Activated CD4-positive, alpha-beta memory T cell treated with anti-CD3 and anti-CD28 coated beads for 36 hours (primary cell): ENCODE results near the gene NTN4. TPM values are rescaled to one million over a fixed set of nuclear protein-coding genes. Genes with fewer than 3 reads are reported as not detected.

Experiments used
- CTCF ChIA-PET: fragments of 350-600 bp; sonication (Branson Sonifier 250); formaldehyde crosslinking; loops from one replicate; lab custom pipeline; 2021; ENCODE audit warnings: antibody characterized with exemption, inconsistent platforms; lab: Charles Lee
- POLR2A ChIA-PET: fragments of 350-600 bp; sonication (Branson Sonifier 250); formaldehyde crosslinking; loops from one replicate; lab custom pipeline; 2021; ENCODE audit warnings: antibody characterized with exemption; lab: Charles Lee
- DNase-seq: peaks from one replicate; pipeline ENCODE4 v3.0.0-alpha.2; 2020
- H3K27ac Mint-ChIP-seq: one replicate; pipeline ENCODE4 v1.8.0; 2021; ENCODE audit warnings: mixed read lengths
- H3K27me3 Mint-ChIP-seq: one replicate; pipeline ENCODE4 v1.8.0; 2021; ENCODE audit warnings: mixed read lengths
- H3K36me3 Mint-ChIP-seq: one replicate; pipeline ENCODE4 v1.8.0; 2021; ENCODE audit warnings: mixed read lengths
- H3K4me1 Mint-ChIP-seq: one replicate; pipeline ENCODE4 v1.8.0; 2021; ENCODE audit warnings: low read depth, mixed read lengths
- H3K4me3 Mint-ChIP-seq: one replicate; pipeline ENCODE4 v1.8.0; 2021; ENCODE audit warnings: mild to moderate bottlenecking, mixed read lengths
- H3K9me3 Mint-ChIP-seq: one replicate; pipeline ENCODE4 v1.8.0; 2021; ENCODE audit warnings: mixed read lengths
- intact Hi-C: fragments of 100-400 bp; cut with micrococcal nuclease; formaldehyde crosslinking; loops from one replicate; pipeline ENCODE4 v1.15.1; 2023
- total RNA-seq, 2 experiments: library from RNA; stranded (reverse); gene quantifications; one replicate each; pipeline ENCODE4 v1.2.3, GENCODE V29; 2021

Gene NTN4
- total RNA-seq, 2 experiments from 2014 or later: 0.29 TPM; not detected in 1

DNA sequence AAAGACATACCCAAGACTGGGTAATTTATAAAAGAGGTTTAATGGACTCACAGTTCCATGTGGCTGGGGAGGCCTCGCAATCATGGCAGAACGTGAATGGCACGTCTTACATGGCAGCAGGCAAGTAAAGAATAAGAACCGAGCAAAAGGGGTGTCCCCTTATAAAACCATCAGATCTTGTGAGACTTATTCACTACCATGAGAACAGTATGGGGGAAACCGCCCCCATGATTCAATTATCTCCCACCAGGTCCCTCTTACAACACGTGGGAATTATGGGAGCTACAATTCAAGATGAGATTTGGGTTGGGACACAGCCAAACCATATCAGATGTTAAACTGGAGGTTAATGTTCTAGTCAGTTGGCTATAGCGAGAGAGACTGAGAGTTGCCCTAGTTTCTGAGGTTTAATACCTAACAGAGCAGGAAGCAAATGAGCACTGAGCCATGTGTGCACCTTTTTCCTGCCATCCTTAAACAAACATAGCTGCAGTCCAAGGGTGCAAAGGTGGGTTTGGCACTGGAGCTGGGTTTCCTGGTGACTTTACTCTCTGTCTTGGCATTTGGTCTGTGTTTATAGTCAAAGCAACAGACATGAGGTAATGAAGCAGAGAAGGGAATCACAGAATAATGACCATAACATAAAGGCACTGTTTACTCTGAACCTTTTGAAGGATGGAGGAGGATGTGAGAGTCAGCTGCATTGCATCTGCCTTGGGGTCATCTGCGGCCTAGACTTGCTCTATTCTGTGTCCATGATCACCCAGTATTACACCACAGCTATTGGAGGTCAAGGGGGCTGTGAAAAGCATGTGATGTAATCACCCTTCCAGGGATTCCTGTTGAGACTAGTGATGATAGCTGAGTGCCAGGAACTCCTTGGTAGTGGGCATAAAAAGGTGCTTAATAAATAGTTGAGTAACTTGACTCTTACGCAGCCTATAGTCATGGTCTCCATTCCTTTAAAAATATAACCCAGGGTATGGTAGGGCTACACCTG, 155.6 kb downstream of the NTN4 start:
- intact Hi-C loops: no loop called here
- ChIA-PET POLR2A (no interaction called here), CTCF (no interaction called here)
- Mint-ChIP-seq H3K9me3 (no peaks in the 10 kb centered on the region), H3K27ac (no peak overlapping the region), H3K4me3 (no peak overlapping the region), H3K4me1 (no peaks in the 10 kb centered on the region), H3K27me3 (no peaks in the 10 kb centered on the region), H3K36me3 (no peaks in the 10 kb centered on the region)
- DNase-seq: no peak

DNA sequence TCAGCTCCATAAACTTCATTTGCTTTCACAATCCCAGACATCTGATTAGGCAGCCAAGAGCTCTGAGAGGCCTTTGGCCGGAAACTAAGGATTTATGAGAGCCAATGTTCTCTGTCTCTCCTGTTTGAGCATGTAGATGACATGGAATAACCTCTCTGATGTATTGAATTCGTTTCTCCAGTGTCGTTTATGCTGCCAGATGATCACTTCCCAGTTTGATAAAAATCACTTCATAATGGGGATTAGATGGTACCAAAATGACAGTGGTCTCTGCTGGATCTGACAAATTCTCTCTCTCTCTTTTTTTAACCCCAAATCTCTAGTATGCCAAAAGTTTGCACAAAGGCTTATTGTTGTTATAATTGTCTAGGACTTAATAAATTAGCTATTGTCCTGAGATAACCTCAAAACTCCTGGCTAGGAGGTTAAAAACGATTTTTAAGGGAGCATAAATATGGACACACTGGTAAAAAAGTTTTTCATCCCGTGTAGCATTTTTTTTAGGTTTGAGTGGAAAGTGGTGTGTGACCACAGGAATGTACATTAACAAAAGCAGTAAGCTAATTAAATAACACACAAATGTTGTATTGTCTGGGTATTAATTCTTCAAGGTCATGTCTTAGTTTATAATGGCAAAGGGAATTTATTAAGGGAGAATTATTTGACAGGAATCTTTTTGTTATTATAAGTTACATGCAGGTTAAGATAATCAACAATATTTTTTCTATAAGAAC, 156.7 kb downstream of the NTN4 start:
- Mint-ChIP-seq H3K4me1 (no peaks in the 10 kb centered on the region), H3K9me3 (no peaks in the 10 kb centered on the region), H3K27ac (no peak overlapping the region), H3K4me3 (no peak overlapping the region), H3K27me3 (no peaks in the 10 kb centered on the region), H3K36me3 (no peaks in the 10 kb centered on the region)
- POLR2A ChIA-PET: no interaction called here
- DNase-seq: no peak
- CTCF ChIA-PET: no interaction called here
- intact Hi-C loops: no loop called here

DNA sequence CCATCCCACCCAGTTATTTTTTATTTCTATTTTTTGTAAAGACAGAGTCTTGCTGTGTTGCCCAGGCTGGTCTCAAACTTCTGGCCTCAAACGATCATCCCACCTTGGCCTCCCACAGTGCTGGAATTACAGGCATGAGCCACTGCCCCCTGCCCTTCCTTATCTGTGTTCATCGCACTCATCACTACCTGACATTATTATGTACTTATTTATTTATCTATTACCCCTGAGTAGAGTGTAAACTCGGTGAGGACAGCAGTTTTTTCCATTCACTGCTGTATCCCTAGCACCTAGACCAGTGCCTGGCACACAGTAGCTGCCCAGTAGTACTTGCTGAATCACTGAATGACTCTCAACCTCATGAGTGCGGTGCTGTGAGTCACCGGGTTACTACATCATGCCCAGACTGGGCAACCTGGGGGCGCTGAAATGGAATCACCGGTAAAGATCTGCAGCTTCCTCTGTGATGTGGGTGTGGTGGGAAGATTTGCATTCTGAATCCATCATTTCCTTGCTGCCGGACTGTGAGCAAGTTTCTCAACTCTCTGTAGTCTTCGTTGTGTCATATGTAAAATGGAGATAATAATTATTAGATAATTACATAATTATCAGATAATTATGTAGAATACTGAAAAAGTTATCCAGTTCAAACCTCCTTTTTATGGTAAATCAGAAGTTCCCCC, 157.4 kb downstream of the NTN4 start:
- intact Hi-C loops: no loop called here
- peak; percentile 34 for DNase-seq

DNA sequence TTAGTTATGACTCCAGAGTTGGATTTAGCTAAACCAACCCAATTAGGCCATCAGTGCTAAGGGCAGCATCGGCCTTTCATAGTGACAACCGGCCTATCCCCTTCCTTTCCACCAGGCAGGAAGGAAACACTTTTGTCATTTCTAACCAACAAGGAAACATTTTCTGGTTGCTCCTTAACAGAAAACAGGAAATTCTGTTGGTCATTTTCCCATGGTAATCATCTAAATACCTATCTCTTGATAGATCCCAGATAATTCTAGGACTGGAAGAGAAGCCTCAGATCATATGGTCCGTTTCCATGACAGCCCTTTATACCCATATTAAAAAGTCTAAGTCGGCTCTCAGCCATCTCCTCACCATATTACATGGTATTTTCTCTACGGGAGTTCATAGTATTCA, 160.1 kb downstream of the NTN4 start:
- ChIA-PET CTCF (no interaction called here), POLR2A (no interaction called here)
- H3K4me1 Mint-ChIP-seq: no peaks in the 10 kb centered on the region
- no peaks in the 10 kb centered on the region for H3K27me3 Mint-ChIP-seq
- intact Hi-C loops: no loop called here
- H3K36me3 Mint-ChIP-seq: no peaks in the 10 kb centered on the region
- no peak overlapping the region for H3K4me3 Mint-ChIP-seq
- DNase-seq: no peak
- no peaks in the 10 kb centered on the region for H3K9me3 Mint-ChIP-seq
- H3K27ac Mint-ChIP-seq: no peak overlapping the region

More for the DNA sequence above, 157.4 kb downstream of the NTN4 start:
- ChIA-PET CTCF (no interaction called here), POLR2A (no interaction called here)
- Mint-ChIP-seq H3K27me3 (no peaks in the 10 kb centered on the region), H3K4me3 (no peak overlapping the region), H3K4me1 (no peaks in the 10 kb centered on the region), H3K9me3 (no peaks in the 10 kb centered on the region), H3K36me3 (no peaks in the 10 kb centered on the region), H3K27ac (no peak overlapping the region)

DNA sequence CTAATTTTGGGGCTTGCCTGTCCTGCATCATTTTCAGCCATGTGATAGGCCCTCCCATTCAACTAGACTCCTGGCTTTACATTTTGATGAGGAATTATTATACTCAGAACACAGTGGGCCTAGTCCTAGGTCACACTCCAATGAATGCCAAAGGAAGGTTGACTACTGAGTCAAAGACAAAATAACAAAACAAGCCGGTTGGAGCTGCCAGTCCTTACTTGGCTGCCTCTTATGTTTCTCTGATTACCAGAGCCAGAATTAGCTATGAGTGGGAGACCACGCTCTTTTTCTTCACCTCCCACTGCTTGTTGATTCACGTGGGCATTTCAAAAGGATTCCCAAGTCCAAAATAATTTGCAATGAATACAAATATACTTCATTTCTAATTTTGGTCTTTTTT, 161.2 kb downstream of the NTN4 start:
- Mint-ChIP-seq H3K36me3 (no peaks in the 10 kb centered on the region), H3K27me3 (no peaks in the 10 kb centered on the region), H3K4me3 (no peak overlapping the region), H3K27ac (no peak overlapping the region), H3K9me3 (no peaks in the 10 kb centered on the region), H3K4me1 (no peaks in the 10 kb centered on the region)
- DNase-seq: no peak
- intact Hi-C loops: loop anchor here (10.0 kb wide), 1 partner anchor 365 kb away; the partner anchor contains the start of gene HAL
- CTCF ChIA-PET: no interaction called here
- POLR2A ChIA-PET: no interaction called here

DNA sequence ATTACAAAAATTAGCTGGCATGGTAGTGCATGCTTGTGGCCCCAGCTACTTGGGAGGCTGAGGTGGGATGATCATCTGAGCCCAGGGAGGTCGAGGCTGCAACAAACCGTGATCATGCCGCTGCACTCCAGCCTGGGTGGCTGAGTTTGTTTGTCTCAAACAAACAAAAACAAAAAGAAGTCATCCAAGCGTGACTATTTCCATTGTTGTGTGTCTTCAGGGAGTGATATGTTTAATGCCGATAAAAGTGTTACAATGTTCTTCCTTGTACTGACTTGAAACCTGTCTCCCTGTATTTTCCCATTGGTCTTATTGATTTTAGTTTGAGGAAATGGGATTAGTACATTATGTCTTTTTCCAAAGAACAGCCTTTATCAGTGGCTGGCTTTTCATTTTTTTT, 163.7 kb downstream of the NTN4 start:
- ChIA-PET CTCF (no interaction called here), POLR2A (no interaction called here)
- no peak overlapping the region for H3K27ac Mint-ChIP-seq
- no peaks in the 10 kb centered on the region for H3K9me3 Mint-ChIP-seq
- H3K4me1 Mint-ChIP-seq: no peaks in the 10 kb centered on the region
- DNase-seq: no peak
- H3K27me3 Mint-ChIP-seq: peaks cover under 1% of the 10 kb centered on the region
- intact Hi-C loops: loop anchor here (10.0 kb wide), 1 partner anchor 368 kb away; the partner anchor contains the start of gene HAL
- no peak overlapping the region for H3K4me3 Mint-ChIP-seq
- H3K36me3 Mint-ChIP-seq: no peaks in the 10 kb centered on the region

DNA sequence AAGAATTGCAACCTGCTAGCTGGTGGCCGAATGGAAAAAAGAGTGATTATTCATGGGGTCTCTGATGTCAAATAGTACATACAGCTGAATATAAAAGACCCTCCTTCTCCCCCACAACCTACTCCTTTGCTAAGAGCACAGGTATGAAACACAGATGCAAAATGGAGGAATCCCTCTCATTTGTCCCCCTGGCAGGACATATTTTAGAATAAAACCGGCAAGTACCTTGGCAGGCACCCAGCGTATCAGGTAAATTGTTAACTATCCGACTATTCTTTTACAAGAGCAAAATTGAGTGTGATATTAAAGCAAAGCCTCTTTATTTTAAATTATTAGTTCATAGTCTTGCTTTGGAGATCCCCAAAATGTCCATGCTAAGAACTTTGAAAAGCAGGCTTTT, 165.6 kb downstream of the NTN4 start:
- Mint-ChIP-seq H3K9me3 (no peaks in the 10 kb centered on the region), H3K36me3 (no peaks in the 10 kb centered on the region), H3K4me3 (no peak overlapping the region), H3K27me3 (peaks cover 8% of the 10 kb centered on the region), H3K27ac (no peak overlapping the region), H3K4me1 (no peaks in the 10 kb centered on the region)
- ChIA-PET CTCF (interaction anchor here (1.1 to 1.2 kb wide), 2 partner anchors 14 to 48 kb away, joined by 3 read pairs; no protein-coding TSS in a partner anchor), POLR2A (no interaction called here)
- no peak for DNase-seq
- intact Hi-C loops: loop anchor here (10.0 kb wide), 1 partner anchor 370 kb away; the partner anchor contains the start of gene HAL

DNA sequence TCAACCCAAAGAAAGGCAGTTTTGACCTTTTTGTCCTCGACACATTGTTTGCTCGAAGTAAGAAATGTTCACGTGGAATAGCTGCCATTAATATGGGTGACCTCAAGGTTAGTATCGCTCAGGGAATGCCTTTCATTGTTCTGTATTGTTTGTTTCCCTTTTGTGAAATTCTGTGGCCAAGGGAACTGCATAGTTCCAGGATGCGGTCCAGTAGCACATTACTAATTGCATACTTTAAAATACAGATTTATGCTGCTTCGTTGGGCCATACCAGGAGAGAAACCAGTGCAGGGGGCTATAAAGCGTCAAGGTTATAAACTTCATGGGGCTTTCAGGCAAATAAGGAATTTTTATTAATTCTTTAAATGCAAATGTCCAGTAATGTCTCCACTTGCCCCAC, 166.0 kb downstream of the NTN4 start:
- Mint-ChIP-seq H3K27ac (no peak overlapping the region), H3K36me3 (no peaks in the 10 kb centered on the region), H3K4me3 (no peak overlapping the region), H3K9me3 (no peaks in the 10 kb centered on the region), H3K27me3 (peaks cover 8% of the 10 kb centered on the region), H3K4me1 (no peaks in the 10 kb centered on the region)
- no peak for DNase-seq
- ChIA-PET POLR2A (no interaction called here), CTCF (interaction anchor here (0.7 to 1.2 kb wide), 3 partner anchors 11 to 49 kb away, joined by 3 to 4 read pairs (median 3); no protein-coding TSS in a partner anchor)
- intact Hi-C loops: loop anchor here (10.0 kb wide), 1 partner anchor 370 kb away; the partner anchor contains the start of gene HAL

DNA sequence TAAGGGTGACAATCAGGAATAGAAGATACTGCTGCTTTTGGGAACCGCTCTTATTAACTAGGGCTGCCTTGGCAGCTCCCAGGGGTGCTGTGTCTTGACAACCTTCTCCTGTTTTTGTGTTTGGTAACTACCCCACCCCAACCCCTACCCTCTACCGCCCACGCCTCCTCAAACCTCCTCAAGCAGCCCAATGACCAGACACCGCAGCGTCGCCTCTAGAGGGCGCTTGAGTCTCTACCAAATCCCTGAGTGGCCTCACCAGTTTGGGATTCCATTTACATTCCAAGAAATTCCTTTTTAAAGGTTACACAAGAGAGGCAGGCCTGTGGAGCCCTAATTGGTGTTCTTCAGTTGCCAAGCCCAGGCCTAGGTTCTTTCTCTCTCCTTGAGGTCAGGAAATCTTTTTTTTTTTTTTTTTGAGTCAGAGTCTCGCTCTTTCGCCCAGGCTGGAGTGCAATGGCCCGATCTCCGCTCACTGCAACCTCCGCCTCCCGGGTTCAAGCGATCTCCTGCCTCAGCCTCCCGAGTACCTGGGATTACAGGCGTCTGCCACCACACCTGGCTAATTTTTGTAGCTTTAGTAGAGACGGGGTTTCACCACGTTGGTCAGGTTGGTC, 166.9 kb downstream of the NTN4 start:
- intact Hi-C loops: loop anchor here (1.0 to 10.0 kb wide), 2 partner anchors 192 to 371 kb away; partner anchors contain the start of gene HAL
- POLR2A ChIA-PET: no interaction called here

DNA sequence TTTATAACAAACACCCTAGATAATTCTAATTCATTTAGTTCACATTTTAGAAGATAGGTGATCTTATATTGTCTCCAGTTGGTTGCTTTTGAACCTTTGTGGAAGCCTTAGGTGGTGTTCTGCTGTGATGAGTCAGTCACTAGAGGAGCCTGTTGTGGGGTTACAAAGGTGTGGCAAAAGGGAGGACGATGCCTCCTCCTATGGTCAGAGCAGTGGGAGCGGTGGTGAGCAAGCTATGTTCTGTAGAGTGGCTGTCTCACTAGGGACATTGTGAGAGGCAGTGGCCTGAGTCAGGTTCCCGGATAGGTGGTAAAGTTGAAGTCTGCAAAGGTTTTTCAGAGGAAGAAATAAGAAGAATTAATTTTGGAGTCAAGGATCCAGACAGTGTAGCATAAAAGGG, 167.7 kb downstream of the NTN4 start:
- H3K4me1 Mint-ChIP-seq: no peaks in the 10 kb centered on the region
- CTCF ChIA-PET: no interaction called here
- POLR2A ChIA-PET: no interaction called here
- H3K27me3 Mint-ChIP-seq: peaks cover 8% of the 10 kb centered on the region
- H3K36me3 Mint-ChIP-seq: no peaks in the 10 kb centered on the region
- no peak for DNase-seq
- intact Hi-C loops: loop anchor here (1.0 to 10.0 kb wide), 2 partner anchors 192 to 372 kb away; partner anchors contain the start of gene HAL
- no peak overlapping the region for H3K27ac Mint-ChIP-seq
- no peak overlapping the region for H3K4me3 Mint-ChIP-seq
- no peaks in the 10 kb centered on the region for H3K9me3 Mint-ChIP-seq

More for the DNA sequence above, 166.9 kb downstream of the NTN4 start:
- Mint-ChIP-seq H3K27ac (no peak overlapping the region), H3K4me3 (no peak overlapping the region), H3K9me3 (no peaks in the 10 kb centered on the region), H3K4me1 (no peaks in the 10 kb centered on the region), H3K36me3 (no peaks in the 10 kb centered on the region), H3K27me3 (peaks cover 8% of the 10 kb centered on the region)
- CTCF ChIA-PET: interaction anchor here (0.7 to 1.2 kb wide), 5 partner anchors 10 to 397 kb away, joined by 3 to 5 read pairs (median 3); no protein-coding TSS in a partner anchor
- DNase-seq: peak; percentile 43

DNA sequence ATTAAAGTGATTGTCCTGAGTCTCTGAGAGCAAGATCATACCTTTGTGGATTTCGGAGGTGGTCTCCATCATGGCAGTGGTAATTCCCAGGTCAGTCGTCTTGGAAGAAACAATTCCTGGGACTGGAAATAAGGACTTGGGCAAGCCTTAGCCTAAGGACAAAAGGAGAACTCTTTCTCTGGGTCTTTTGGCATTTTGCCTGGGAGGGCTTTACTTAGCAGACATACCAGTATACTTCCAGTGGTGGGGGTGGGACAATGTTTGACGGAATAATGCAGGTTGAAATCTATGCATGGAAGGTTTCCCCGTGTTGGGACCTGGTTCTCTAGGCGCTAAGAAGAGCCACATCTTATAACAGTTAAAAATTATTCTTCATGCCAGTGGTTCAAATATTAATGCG, 168.8 kb downstream of the NTN4 start:
- DNase-seq: no peak
- ChIA-PET POLR2A (no interaction called here), CTCF (no interaction called here)
- Mint-ChIP-seq H3K9me3 (no peaks in the 10 kb centered on the region), H3K4me1 (no peaks in the 10 kb centered on the region), H3K27ac (no peak overlapping the region), H3K4me3 (no peak overlapping the region), H3K27me3 (peaks cover 8% of the 10 kb centered on the region), H3K36me3 (no peaks in the 10 kb centered on the region)
- intact Hi-C loops: loop anchor here (10.0 kb wide), 1 partner anchor 373 kb away; the partner anchor contains the start of gene HAL
